HG03571 (cell line): Measurements from ENCODE around the gene FIGLA.

Experiments
- ATAC-seq: cut with Tn5 transposase; IDR thresholded peaks from one replicate; pipeline ENCODE4 v1.9.1; 2021; ENCODE audit not compliant: unreplicated experiment

FIGLA gene, protein sequence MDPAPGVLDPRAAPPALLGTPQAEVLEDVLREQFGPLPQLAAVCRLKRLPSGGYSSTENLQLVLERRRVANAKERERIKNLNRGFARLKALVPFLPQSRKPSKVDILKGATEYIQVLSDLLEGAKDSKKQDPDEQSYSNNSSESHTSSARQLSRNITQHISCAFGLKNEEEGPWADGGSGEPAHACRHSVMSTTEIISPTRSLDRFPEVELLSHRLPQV

GRCh38 chr2:70790136-70790828 lies at the start of gene FIGLA:
Gene FIGLA (minus strand): TSS chr2:70790643. CDS start chr2:70790638, 5 bp downstream.
- ATAC-seq = no peak

GRCh38 chr2:70837980-70838925 lies 47.8 kb upstream of the FIGLA start:
- no peak for ATAC-seq

- ATAC-seq = no peak
Observed at GRCh38 chr2:70835643-70836042, 45.2 kb upstream of the FIGLA start, which contains the start of gene CD207. Gene CD207 (minus strand): TSS chr2:70835816. CDS start chr2:70835776, 40 bp downstream.

DNA sequence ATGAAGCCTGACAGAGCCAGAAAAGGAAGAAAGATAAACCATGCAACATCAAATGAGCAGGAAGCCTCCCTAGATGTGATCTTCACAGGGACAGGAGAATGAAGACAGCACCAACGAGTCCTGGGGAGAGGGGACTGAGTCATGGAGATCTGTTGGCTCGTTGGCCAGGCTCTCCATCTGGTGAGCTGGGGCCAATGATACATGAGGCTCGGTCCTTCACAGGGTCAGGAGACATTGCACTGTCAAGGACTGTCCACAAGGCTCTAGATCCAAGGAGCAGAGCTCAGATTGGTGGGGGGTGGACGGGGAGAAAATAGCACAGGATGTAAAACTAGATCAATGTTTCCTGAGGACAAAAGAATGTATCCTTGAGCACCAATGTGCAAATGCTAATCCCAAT lies 44.4 kb upstream of the FIGLA start:
- no peak for ATAC-seq

DNA sequence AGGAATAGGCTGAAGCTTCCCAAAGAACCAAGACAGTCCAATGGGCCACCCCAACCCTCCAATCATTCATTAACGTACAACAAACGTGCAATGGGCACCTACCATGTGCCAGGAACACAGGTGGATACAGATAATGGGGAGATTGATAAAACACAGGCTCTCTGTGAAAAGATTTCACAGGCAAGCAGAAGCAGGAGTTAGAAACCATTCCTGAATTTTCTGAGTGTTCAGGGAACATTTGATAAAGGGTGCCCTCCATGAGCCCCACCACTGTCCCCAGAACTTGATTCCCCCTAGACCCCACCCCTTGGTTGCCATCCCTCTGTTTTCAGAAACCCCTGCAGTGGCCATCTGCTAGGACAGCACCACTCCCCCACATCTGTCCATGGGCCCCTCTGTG lies 43.7 kb upstream of the FIGLA start:
- ATAC-seq = no peak

- no peak for ATAC-seq
Observed at GRCh38 chr2:70833246-70833645, 42.8 kb upstream of the FIGLA start.

GRCh38 chr2:70832386-70832785 lies 41.9 kb upstream of the FIGLA start:
- ATAC-seq = no peak

- ATAC-seq = no peak
Observed at GRCh38 chr2:70831861-70832260, 41.4 kb upstream of the FIGLA start.

DNA sequence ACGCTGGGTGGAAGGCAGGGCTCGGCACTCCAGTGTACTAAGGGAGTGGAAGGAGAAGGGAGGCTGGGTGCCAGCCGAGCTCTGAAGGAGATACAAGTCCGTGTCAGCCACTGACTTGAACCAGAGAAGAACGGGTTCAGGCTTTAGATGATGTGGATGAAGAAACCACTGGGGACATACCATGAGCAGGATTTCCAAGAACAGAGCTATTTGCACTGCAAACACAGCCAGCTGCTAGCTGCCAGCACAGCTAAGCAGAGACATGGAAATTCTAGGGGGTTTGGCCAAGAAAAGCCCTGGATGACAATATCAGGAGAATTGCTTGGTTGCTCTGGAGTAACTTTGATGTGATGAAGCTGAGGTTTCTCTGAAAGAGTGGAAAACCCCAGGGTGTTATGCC lies 39.9 kb upstream of the FIGLA start:
- ATAC-seq = no peak

- no peak for ATAC-seq
Observed at GRCh38 chr2:70829916-70830315, 39.5 kb upstream of the FIGLA start.

- no peak for ATAC-seq
Observed at GRCh38 chr2:70828914-70829824, 38.7 kb upstream of the FIGLA start.

GRCh38 chr2:70828115-70828514 lies 37.7 kb upstream of the FIGLA start:
- no peak for ATAC-seq

DNA sequence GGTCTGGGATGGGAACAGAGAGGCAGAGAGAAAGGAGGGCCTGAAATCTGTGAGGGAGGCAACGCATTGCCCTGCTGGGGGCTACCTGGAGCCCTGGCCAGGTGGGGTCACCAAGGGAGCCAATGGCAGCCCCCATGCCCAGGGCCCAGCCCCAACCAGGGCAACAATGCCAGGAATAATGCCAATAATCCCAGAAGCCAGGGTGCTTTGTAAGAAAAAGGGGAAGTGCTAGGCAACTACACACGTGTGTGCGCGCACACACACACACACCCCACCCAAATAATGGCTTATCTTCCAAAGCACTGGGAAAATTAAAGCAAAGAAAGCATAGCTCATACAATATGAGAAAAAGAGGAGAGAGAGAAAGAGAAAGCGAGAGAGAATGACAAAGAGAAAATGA lies 36.9 kb upstream of the FIGLA start:
- ATAC-seq = no peak

DNA sequence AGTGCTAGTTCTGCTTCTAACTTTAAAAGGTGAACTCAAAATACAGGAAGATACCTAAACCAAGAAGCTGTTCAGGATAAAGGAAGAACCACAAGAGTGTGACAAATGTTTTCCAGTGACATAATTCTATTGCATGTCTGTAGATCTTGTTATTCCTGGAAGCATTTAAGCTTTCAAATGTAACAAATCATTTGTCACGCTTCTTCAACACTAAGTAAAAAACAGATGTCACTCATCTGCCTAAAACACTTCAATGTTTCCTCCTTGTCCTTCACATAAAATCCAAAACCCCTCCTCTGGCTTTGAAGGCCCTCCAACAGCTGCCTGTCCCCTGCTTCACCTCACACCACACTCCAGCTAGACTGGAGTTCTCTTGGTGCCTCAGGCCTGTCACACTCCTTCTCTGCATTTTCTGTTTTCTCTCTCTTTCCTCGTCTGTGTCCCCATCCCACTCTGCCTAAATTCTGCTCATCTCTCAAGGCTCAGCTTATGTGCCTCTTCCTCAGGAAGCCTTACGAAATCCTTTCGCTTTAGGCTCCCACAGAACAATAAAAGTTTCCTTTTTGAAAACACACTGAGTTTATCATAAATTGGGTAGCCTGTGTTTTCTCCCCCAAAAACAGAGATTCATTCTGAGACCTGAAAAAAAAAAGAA lies 36.4 kb upstream of the FIGLA start:
- ATAC-seq = no peak

DNA sequence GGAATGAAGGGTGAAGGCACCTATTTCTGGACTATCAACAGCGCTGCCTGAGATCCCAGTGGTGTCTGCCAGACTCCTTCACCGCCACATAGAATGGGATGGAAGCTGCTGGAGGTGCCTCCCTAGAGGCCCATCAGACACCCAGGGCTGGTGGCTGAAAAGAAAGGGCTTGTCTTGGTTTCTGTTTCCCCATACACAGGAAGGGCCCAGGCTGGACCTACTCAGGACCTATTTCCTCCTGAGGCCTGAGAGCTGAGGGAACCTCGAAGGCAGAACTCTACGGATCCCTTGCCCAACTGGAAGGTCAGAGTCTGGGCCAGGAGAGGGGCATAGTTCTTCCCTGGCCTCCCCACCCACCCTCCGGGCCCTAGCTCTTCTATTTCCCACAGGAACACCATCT lies 32.8 kb upstream of the FIGLA start:
- ATAC-seq = no peak

GRCh38 chr2:70822843-70823242 lies 32.4 kb upstream of the FIGLA start:
- no peak for ATAC-seq

DNA sequence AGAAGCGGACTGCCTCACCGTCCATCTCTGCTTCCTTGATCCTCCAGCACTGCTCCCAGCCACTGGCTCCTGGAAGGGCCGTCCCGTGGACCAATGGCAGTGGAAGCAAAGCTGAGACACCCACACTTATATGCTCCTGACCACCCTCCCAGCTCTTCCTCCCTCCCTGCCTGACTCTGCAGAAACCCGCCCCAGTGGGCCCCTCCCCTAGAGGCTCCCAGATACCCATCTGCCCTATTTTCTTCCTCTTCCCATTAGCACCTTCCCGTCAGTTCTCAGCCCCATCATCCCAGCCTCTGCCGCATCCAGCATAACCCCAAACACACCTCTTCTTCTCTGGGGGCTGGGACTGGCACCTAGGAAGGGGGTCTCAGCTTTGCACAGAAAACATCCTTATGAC lies 30.1 kb upstream of the FIGLA start, which contains the start of gene CLEC4F:
CLEC4F (minus strand) TSS at position 101 of the 400 bp plus-strand sequence; CDS start at position 25, 76 bp downstream.
- ATAC-seq = no peak

- ATAC-seq = no peak
Observed at GRCh38 chr2:70817284-70817954, 27.0 kb upstream of the FIGLA start.

DNA sequence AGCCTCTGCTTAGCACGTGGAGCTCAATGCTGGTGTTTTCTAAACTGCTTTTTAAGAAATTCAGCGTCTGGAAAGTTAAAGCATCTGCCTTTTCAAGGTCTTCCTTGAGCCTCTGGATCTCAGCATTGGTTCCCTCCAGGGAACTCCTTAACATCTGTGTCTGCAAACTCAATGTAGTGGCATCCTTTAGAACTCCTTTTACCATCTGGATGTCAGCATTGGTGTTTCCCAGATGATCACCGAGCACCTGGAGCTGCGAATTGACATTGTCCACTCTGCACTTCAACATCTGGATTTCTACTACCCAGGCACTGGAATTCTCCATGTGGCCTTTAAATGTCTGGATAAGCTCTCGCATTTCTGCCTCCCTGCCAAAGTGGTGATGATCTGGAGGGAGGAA lies 26.3 kb upstream of the FIGLA start:
- no peak for ATAC-seq
